SW 1271 (cell line): ENCODE results near the gene XG.
"Not testable (repeated sequence)": the region's sequence is repeated elsewhere in the genome, so short reads cannot be mapped to it uniquely, and the experiment has no call there.

Source experiments
- DNase-seq, 2 experiments: peaks; one replicate each; lab custom pipeline; 2025; lab: John Stamatoyannopoulos, UW

XG gene

GRCh38 chrX:2751874-2752300 lies at the start of gene XG:
Gene XG, plus strand, starts transcription at chrX:2752040. Its CDS starts 235 bp downstream, at chrX:2752275.
- not testable (repeated sequence) for DNase-seq

GRCh38 chrX:2703991-2704369 lies 47.9 kb upstream of the XG start:
- DNase-seq, result no peak

GRCh38 chrX:2705046-2705832 lies 46.6 kb upstream of the XG start:
- DNase-seq, result no peak

GRCh38 chrX:2707334-2707760 lies 44.5 kb upstream of the XG start:
- DNase-seq, result no peak

GRCh38 chrX:2708021-2708420 lies 43.8 kb upstream of the XG start:
- no peak for DNase-seq

- DNase-seq, result no peak
Observed at GRCh38 chrX:2708592-2709188, 43.1 kb upstream of the XG start.

- no peak for DNase-seq
Observed at GRCh38 chrX:2709556-2709955, 42.3 kb upstream of the XG start.

GRCh38 chrX:2710041-2710840 lies 41.6 kb upstream of the XG start:
- DNase-seq, result no peak

- DNase-seq, result no peak
Observed at GRCh38 chrX:2711441-2711840, 40.4 kb upstream of the XG start.

- DNase-seq, result no peak
Observed at GRCh38 chrX:2712428-2712827, 39.4 kb upstream of the XG start.

GRCh38 chrX:2712890-2713840 lies 38.7 kb upstream of the XG start:
- no peak for DNase-seq

GRCh38 chrX:2714551-2714950 lies 37.3 kb upstream of the XG start:
- DNase-seq, result no peak

- no peak for DNase-seq
Observed at GRCh38 chrX:2715066-2715600, 36.7 kb upstream of the XG start.

- DNase-seq, result no peak
Observed at GRCh38 chrX:2717312-2717711, 34.5 kb upstream of the XG start.

- no peak for DNase-seq
Observed at GRCh38 chrX:2718821-2719220, 33.0 kb upstream of the XG start.

GRCh38 chrX:2719774-2720447 lies 31.9 kb upstream of the XG start:
- DNase-seq, result no peak

GRCh38 chrX:2723286-2723879 lies 28.5 kb upstream of the XG start:
- no peak for DNase-seq

GRCh38 chrX:2727264-2727663 lies 24.6 kb upstream of the XG start:
- not testable (repeated sequence) for DNase-seq

GRCh38 chrX:2732076-2732475 lies 19.8 kb upstream of the XG start:
- no peak for DNase-seq

GRCh38 chrX:2732649-2733048 lies 19.2 kb upstream of the XG start:
- DNase-seq, result no peak
